Muscle of back (tissue), 11 donors: ENCODE data around the gene FPGS. TPM values are rescaled to one million over a fixed set of nuclear protein-coding genes. Genes with fewer than 3 reads are reported as not detected.
"Not testable (repeated sequence)": the region's sequence is repeated elsewhere in the genome, so short reads cannot be mapped to it uniquely, and the experiment has no call there.

Experiments used
- DNase-seq, 3 donors: peaks; one replicate each; pipeline versions ENCODE4 v3.0.0 to v3.0.0-alpha.2; 2013
- polyA plus RNA-seq, 10 donors: library from polyadenylated mRNA; unstranded; fragments of 120-200 nt; gene quantifications; one replicate each; pipeline ENCODE4 v1.2.1, GENCODE V29; 2013; ENCODE audit not compliant: insufficient read length in 10 of 10

FPGS gene
- polyA plus RNA-seq, 10 donors = 28.8 to 42.1 (median 37.9) TPM

DNA sequence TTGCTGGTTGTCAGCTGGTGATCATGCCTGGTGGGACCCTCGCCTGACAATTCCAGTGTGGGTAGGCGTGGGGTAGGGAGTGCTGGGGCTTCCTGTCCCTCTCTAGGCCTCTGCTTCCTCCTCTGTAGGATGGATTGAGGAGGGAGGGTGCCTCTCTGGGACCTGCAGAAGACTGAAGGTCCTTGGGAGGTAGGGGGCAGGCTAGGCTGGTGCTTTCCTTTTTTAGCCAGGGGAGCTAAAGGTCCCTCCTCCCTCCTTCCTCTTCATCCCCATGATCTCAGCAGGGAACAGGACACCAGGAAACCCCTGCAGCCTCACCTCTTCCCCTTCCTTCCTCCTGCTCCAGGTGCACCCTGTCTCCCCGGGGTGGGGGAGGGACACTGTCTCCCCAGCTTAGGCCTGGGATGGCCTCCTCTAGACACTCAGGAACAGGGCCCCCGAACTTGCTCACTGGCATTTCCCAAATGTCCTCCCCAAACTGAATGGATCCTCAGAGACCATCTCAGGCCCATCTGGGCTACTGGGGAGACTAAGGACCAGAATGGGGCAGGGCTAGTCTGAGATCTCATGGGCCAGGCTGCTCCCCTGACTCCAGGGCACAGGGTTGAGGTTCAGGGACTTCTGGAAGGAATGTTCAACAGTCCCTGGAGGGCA, 32.6 kb upstream of the FPGS start:
- DNase-seq = no peak

DNA sequence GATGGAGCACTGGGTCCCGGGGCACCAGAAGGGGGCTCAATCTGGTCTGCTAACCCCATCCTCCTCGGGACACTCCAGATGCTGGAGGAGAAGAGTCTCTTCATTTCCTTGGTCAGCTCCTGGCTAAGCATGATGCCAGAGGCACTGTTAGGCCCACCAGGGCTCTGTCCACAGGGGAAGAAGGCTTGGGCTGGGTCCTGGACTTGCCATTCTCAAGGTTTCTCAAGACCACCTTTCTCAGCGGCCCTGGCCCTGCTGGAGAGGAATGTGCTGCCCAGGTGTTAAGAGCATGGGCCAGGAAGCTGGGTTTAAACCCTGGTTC, 32.1 kb upstream of the FPGS start:
- no peak for DNase-seq

- peak; percentile 96 to 98 (median 96) for DNase-seq
Measured at GRCh38 chr9:127770905-127771569, 31.6 kb upstream of the FPGS start.

DNA sequence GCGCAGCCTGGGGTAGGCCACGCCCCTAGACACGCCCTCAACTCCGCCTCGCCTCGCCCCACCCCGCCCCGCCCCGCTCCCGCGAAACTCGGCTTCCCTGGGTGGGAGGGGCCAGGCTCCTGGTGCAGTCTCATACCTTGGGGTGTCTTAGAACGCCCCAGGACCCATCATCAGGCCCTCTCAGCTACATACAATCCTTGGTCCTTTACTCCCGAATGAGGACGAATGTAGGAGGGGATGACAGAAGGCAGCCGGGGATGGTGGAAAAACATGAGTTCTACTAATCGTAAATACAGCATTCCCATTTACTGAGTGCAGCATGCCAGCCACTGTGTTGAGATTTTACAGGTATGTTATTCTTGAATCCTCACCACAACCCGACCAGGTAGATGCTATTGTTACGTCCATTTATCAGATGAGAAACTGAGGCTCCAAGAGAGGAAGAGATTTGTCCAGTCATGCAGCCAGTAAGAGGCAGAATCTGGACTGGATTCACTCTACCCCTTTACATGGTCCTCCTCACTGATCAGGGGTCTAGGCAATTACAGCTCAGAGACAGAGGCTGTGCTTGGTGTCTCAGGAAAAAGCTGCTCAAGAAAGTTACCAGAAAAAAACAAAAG, 31.0 kb upstream of the FPGS start:
- DNase-seq = no peak

- DNase-seq = no peak
Measured at GRCh38 chr9:127772603-127773002, 30.1 kb upstream of the FPGS start.

- DNase-seq = no peak
Measured at GRCh38 chr9:127773272-127773671, 29.4 kb upstream of the FPGS start.

DNA sequence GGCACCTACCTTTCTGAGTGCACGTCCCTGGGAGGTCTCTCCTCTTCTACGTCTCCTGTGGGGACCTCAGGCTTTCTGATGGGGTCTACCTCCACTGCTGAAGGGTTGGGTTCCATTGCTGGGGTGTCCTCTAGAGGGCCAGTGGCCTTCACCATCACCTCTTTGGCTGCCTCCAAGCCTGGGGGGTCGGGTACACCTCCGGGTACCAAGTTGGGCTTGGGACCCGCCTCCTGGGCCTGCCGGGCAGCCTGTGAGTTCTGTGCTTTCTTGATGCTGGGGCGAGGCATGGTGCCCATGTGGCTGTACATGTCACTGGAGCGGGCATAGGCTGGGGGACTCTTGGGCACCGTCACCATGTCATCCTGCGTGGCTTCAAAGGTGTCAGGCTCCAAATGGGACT, 28.7 kb upstream of the FPGS start:
- DNase-seq = no peak

GRCh38 chr9:127776195-127776923, 26.3 kb upstream of the FPGS start:
- DNase-seq = peak in 1 of 3 donors; percentile 60

DNA sequence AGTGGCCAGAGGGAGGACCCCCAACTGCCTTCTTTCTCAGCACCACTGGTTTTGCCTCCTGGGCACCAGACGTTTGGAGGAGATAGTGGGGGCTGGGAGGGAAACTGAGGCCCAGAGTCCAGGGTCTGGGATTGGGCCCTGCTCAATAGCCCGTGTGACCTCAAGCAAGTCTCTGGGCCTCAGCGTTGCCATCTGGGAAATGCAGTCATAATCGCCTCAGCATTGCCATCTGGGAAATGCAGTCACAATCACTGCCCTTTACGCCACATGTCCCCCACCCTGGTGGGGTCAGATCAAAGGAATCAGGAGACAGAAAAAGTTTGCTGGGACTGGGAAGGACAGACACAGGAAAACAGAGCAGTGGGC, 25.8 kb upstream of the FPGS start:
- no peak for DNase-seq

- DNase-seq = no peak
Measured at GRCh38 chr9:127777368-127777980, 25.2 kb upstream of the FPGS start.

DNA sequence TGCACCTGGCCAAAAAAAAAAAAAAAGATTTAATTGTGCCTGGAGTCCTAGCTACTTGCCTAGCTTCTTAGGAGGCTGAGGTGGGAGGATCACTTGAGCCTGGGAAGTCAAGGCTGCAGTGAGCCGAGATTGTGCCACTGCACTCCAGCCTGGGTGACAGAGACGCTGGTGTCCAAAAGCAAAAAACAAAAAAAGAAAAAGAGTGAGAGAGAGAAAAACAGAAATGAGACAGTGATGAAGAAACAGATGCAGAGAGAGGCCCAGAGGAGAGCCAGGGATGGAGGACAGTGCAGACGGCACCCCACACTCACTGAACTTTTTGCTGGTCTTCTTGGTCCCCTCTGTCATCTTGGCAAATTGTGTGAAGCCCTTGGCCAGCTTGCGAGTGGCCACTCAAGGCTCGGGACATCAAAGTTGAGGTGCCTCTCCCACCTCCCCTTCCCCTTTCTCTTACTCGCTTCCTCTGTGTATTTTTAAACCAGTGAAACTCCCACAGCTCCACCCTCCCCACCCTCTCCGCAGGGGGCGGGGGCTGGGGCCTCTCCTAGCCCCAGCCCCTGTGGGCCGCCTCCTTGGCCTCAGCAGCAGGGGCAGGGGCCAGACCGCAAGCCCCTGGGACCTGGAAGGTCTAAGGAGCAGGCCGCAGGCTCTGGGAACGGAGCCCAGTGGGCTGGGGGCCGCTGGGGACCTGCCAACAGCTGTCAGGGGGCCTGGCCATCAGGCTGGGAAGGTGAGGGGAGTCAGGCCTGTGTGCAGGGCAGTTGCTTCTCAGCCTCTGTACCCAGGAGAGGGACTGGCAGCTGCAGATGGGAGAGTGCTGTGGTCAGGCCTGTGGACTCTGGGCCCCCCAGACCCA, 24.2 kb upstream of the FPGS start, which contains the start of gene SH2D3C:
Gene SH2D3C, minus strand, starts transcription at position 387 of the 856 bp plus-strand sequence. Its CDS starts 39 bp downstream, at position 348.
- DNase-seq = peak in 1 of 3 donors; percentile 76

DNA sequence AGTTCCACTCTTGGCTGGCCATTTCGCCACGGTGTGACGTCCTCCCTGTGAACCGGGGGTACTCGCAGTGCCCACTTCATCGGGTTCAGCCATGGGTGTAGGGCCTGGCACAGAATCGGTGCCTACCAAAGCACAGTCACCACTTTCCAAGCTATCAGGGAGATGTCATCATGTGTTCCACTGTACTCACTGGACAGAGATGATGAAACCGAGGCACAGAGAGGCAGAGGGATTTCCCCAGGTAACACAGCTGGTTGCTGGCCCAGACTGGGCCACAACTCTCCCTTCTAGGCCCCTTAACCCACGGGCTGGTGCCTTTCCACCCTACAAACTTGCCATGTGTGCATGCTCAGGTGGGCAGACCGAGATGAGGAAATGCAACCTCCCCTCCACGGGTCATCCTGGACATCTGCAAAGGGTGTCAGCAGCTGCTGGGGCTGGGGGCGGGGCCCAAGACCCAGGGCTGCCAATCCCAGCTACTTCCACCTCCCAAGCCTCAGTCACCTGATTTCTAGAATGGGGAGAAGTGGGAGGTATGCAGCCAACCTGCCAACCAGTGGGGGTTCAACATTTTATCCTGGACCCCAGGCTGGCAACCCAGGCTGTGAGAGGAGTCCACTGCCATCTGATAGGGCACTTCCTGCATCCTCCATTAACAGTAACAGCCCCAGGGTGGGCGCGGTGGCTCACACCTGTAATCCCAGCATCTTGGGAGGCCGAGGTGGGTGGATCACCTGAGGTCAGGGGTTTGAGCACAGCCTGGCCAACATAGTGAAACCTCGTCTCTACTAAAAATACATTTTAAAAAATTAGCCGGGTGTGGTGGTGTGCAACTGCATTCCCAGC, 23.3 kb upstream of the FPGS start:
- peak in 1 of 3 donors; percentile 57 for DNase-seq

DNA sequence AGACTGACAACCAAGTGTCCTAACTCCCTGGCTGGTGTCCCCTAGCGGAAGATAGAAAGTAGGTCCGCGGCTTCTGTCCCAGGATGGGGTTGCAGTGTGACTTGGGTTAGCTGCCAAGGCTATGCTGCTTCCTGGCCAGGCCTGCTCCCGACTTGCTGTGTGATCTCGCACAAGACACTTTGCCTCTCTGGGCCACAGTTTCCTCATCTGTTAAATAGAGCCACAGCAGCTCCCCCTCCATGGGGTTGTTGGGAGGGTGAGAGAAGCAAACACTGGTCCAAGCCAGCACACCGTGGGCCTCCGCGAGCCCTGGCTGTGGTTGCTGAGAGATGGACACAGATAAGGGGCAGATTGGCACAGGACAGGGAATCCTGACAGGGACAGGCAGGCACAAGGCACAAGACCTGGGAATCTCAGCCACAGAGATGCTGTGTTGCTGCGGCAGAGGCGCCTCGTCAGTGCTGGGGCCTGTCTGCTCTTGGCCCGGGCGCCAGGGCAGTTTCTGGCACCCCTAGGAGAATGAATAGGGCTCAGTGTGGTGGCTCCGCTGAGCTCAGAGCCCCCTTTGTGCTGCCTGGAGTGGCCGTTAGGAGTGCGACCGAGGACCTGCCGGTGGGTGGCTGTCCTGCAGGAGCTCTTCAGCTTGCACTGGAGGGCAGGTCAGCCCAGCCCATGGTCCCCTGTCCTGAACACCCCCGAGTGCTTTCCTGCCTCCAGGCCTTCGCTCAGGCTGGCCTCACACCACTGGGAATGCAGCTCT, 22.4 kb upstream of the FPGS start:
- DNase-seq = no peak

DNA sequence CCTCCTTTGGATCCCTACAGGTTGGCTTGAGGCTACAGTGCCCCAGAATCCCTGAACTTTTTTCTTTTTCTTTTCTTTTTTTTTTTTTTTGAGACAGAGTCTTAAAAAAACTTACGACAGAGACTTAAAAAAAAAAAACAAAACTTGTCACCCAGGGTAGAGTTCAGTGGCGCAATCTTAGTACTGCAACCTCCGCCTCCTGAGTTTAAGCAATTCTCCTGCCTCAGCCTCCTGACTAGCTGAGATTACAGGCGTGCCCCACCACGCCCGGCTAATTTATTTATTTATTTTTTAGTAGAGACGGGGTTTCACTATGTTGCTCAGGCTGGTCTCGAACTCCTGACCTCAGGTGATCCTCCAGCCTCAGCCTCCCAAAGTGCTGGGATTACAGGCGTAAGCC, 21.8 kb upstream of the FPGS start:
- not testable (repeated sequence) for DNase-seq

GRCh38 chr9:127781806-127782205, 20.9 kb upstream of the FPGS start:
- no peak for DNase-seq

- DNase-seq = no peak
Measured at GRCh38 chr9:127783111-127784008, 19.3 kb upstream of the FPGS start.

DNA sequence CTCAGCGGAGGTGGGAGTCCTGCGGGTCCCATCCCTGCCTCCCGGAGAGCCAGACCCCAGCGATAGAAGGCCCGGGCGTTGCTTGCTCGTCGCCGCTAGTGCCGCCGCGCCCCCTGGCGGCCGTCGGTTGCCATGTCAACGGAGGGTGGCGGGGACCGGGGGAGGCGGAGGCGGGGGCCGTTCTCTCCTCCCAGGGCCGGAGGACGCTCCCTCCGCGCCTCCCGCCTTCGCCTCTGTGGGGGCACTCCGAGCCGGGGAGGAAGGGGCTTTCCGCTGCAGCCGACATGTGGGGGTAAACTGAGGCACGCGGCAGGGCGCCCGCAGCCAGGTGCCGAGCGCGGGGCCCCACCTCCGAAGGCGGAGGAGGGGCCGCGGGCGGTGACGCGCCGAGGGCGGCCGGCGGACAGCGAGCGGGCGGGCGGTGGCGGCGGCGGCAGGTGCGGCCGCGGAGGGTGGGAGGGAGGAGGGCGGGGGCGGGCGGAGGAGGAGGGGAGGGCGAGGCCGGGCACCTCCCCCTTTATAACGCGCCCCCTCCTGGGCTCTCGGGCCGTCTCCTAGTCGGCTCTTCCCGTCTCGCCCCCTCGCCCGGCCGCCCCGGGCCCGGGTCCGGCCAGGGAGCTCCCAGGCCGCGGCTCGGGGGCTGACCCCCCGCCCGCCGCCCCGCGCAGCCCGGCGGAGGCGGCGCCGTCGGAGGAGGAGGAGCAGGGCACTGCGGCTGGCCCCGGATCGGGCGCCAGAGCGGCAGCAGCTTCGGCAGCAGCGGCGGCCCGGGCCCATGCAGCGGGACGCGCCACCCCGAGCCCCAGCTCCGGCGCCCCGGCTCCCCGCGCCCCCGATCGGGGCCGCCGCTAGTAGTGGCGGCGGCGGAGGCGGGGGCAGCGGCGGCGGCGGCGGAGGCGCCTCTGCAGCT, 17.4 kb upstream of the FPGS start:
- peak; percentile 84 to 97 (median 93) for DNase-seq
